NB4 (cell line): Measurements from ENCODE around the gene TEFM.

ENCODE experiments used
- POLR2A ChIP-seq: IDR thresholded peaks from 2 replicates; pipeline ENCODE4 v1.6.1; 2011; ENCODE audit warnings: mild to moderate bottlenecking; ENCODE audit not compliant: insufficient read length; ENCODE audit errors: extremely low read depth
- TF ChIP-seq, protein P1 (sequence below): IDR thresholded peaks from one replicate; pipeline ENCODE4 v1.5.1; 2012; ENCODE audit warnings: low read depth, low read length
- TF ChIP-seq, protein P2 (sequence below): IDR thresholded peaks from 2 replicates; pipeline ENCODE4 v1.6.1; 2011; ENCODE audit warnings: low read depth, low read length

DNA sequence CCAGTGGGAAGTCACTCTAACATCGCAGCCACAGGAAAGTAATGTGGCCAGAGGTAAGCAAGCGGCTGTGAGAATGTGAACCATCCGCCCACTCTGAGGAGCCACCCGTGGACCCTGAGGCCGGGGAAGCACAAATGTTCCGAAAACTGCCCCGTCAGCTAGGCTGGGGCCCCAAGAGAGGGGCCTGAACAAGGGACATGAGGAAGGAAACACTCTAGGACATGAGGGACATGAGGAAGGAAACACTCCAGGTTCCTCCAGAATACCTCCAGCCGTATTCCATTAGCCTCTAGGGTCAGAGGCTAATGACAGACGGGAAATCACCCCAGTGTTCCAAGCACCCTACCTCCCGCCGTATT, 317 bp downstream of the TEFM start:
- no peak for TF ChIP-seq POLR2A
- TF ChIP-seq, protein P1, sequence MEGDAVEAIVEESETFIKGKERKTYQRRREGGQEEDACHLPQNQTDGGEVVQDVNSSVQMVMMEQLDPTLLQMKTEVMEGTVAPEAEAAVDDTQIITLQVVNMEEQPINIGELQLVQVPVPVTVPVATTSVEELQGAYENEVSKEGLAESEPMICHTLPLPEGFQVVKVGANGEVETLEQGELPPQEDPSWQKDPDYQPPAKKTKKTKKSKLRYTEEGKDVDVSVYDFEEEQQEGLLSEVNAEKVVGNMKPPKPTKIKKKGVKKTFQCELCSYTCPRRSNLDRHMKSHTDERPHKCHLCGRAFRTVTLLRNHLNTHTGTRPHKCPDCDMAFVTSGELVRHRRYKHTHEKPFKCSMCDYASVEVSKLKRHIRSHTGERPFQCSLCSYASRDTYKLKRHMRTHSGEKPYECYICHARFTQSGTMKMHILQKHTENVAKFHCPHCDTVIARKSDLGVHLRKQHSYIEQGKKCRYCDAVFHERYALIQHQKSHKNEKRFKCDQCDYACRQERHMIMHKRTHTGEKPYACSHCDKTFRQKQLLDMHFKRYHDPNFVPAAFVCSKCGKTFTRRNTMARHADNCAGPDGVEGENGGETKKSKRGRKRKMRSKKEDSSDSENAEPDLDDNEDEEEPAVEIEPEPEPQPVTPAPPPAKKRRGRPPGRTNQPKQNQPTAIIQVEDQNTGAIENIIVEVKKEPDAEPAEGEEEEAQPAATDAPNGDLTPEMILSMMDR, result no peak
- TF ChIP-seq, protein P2, sequence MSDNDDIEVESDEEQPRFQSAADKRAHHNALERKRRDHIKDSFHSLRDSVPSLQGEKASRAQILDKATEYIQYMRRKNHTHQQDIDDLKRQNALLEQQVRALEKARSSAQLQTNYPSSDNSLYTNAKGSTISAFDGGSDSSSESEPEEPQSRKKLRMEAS, result no peak
